NCI-H2107 treated with DMSO at 0.1 percent for 48 hours (cell line): ENCODE data around the gene FAM227B.
"Not testable (repeated sequence)": the region's sequence is repeated elsewhere in the genome, so short reads cannot be mapped to it uniquely, and the experiment has no call there.

Source experiments
- DNase-seq: peaks from one replicate; lab custom pipeline; 2025; ENCODE audit not compliant: unreplicated experiment; lab: John Stamatoyannopoulos, UW

Gene FAM227B

GRCh38 chr15:49441356-49441755 is 179.3 kb downstream of the FAM227B start:
- DNase-seq = no peak

DNA sequence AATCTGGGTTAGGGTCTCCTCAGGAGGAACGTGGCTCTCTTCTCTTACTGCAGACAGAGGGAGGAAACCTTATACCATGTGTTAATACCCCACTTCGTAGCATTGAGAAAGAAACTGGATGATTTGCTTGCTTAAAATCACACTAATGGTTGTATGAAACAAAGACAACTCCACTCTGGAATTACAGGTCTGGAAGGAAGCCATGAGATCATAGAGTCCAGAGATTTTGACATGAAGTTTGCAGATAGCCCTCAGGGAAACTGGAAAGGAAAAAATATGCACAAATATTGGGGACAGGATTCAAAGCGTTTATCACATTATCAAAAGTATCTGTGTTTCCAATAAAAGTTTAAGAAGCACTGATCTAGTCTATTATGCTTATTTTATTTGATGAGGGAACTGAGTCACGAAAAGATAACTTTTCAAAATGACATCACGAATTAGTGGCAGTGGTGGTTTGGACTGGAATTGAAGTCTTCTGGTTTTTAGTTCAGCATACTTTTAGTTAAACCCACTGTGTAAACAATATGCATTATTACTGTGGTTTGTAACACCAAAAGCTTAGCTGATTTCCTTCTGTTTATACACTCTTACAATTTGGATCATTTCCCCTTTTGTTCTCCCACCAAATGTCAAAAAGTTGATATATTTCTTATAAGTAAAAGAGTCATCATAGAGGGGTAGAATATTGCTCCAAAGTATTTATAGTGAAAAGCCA is 180.8 kb downstream of the FAM227B start:
- no peak for DNase-seq

DNA sequence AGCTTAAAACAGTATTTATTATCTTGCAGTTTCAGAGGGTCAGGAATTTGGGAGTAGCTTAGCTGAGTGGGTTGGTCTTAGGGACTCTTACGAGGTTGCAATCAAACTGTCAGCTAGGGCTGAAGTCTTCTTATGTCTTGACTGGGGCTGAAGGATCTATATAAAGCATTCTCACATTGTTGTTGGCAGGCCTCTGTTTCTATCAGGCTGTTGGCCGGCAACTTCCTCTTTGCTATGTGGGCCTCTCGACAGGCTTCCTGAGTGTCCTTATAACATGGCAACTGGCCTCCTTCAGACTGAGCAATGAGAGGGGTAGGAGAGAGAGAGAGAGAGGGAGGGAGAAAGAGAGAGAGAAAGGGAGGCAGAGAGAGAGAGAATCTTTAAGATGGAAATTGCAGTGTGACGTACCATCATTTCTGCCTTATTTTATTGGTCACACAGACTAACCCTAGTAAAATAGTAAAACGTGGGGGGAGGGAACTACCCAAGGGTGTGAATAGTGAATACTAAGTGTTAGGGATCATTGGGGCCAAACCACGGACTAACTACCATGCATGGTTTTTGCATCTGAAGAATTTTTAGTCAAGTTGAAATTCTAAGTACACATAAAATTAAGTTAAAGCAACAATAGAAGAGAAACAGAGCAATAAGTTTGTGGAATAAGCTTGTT is 181.5 kb downstream of the FAM227B start:
- DNase-seq = no peak

DNA sequence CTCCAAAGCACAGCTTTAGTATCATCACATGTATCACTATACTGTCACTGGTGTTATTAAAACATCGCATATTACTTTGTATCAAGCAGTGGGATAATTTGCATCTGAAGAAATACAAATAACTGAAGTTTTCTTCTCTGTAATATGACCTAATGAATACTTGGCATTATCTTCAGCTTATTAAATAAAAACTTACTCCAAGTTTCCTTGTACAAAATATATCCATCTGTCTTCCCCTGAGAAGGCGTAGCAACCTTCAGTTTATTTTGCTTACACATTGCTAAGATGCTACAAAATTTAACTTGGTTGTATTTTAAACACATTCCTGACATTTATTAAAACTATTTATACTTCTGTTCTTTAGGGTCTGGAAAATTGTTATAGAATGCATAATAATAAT is 183.9 kb downstream of the FAM227B start:
- no peak for DNase-seq

DNA sequence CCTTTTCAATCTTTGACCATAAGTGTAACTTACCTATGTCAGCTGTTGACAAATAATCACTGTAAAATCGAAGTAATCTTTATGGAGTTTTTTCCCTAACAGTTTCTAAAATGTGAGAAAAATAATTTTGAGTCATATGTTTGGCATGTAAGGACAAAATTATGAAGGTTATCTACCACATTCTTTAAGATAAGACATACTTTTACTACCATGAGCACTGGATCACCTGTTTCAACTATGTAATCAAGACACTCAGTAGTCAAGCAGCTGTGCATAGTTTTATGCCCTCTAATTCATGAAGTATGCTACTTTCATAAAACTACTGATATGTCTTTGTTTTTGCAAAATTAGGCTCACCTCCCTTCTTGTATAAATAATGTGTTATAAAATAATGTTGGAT is 185.4 kb downstream of the FAM227B start:
- no peak for DNase-seq

DNA sequence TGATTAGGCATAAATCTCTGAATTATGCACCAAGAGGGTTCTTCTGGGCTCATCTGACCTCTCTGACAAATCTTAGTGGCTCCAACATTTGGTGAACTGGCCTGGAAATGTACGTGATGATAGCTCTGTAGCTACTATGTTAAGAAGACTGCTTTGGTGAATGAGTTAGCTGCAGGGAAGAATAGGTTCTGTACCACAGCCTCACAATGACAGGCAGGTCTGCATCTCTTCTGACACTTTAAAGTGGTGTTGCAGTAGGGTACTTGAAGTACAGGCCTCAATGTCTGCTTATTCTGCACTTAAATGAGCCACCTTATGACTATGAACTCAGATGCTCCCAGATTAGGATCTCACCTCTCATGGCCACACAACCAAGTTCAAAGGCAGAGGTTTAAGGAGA is 190.6 kb downstream of the FAM227B start:
- DNase-seq = no peak

GRCh38 chr15:49428409-49429095 is 192.1 kb downstream of the FAM227B start:
- no peak for DNase-seq

- no peak for DNase-seq
These were observed 193.2 kb downstream of the FAM227B start for GRCh38 chr15:49427372-49427771.

- no peak for DNase-seq
These were observed 195.7 kb downstream of the FAM227B start for GRCh38 chr15:49424954-49425353.

GRCh38 chr15:49423901-49424550 is 196.6 kb downstream of the FAM227B start:
- no peak for DNase-seq

- no peak for DNase-seq
These were observed 197.6 kb downstream of the FAM227B start, which contains the start of gene FGF7 for GRCh38 chr15:49423021-49423420. Gene FGF7, plus strand, starts transcription at chr15:49423242. Its CDS starts 1,056 bp downstream, at chr15:49424298.

DNA sequence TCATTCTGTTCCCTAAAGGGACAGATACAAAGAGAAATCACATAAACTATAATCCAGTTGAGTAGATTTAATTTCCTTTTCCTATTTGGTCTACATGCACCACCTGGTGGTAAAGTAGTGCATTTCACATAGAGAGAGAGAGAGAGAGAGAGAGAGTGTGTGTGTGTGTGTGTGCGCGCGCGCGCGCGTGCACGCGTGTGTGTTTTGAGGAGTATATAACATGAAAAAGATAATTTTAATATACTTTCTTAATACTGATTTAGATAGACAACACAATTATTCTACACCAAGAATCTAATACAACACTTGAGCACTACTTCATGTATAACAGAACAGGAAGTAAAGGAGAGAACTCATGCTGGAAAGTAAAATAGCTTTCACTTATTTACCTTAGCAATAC is 198.6 kb downstream of the FAM227B start:
- DNase-seq = no peak

GRCh38 chr15:49418811-49419210 is 201.8 kb downstream of the FAM227B start:
- no peak for DNase-seq

DNA sequence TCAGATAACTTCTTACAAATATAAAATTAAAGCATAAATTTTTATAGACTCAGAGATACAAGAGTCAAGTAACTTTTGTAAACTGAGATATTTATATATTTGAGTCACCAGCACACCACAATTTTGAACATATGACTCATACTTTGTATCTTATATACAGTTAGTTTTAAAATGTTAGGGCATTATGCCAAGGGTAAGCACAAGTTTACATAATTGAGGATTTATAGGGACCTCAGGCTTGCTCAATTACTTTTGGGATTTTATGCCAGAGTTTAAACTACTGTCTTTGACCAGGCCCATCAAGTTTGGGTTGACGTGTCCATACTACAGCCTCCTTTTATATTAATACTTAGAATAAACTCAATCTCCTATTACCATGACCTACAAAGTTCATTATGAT is 205.0 kb downstream of the FAM227B start:
- no peak for DNase-seq

DNA sequence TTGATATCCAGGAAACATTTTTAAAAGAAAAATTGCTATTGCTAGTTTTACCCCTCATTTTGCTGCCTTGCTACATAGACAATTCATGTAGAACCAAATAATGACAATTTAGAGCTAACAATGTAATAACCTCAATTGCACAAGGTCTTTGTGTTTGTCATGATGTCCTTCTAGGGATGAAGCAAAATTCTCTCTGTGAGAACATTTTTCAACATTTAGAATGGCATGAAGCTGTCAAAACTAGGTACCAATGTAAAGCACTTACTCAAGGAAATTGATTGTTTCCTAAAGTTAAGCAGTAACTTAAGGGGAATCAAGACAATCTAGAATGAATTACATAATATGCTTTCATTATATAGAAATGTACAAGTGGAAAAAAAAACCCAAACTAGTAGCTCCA is 205.5 kb downstream of the FAM227B start:
- no peak for DNase-seq

DNA sequence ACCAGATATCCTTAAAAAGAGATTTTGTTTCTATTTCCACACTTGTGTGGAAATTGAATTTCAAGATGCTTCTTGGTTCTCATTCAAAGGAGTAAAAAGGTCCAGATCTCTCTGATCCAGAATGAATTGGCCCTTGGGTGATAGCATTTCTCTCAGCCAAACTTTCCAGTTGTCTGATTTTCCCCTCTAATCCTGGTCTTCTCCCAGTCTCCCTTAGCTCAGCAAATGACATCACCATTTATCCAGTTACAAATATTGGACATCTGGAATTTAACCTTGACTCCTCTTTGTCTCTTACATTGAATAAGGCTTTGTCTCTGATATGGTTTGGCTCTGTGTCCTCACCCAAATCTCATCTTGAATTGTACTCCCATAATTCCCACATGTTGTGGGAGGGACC is 207.8 kb downstream of the FAM227B start:
- no peak for DNase-seq

- DNase-seq = no peak
These were observed 210.0 kb downstream of the FAM227B start for GRCh38 chr15:49410641-49411040.

GRCh38 chr15:49406352-49407118 is 214.1 kb downstream of the FAM227B start:
- DNase-seq = no peak

DNA sequence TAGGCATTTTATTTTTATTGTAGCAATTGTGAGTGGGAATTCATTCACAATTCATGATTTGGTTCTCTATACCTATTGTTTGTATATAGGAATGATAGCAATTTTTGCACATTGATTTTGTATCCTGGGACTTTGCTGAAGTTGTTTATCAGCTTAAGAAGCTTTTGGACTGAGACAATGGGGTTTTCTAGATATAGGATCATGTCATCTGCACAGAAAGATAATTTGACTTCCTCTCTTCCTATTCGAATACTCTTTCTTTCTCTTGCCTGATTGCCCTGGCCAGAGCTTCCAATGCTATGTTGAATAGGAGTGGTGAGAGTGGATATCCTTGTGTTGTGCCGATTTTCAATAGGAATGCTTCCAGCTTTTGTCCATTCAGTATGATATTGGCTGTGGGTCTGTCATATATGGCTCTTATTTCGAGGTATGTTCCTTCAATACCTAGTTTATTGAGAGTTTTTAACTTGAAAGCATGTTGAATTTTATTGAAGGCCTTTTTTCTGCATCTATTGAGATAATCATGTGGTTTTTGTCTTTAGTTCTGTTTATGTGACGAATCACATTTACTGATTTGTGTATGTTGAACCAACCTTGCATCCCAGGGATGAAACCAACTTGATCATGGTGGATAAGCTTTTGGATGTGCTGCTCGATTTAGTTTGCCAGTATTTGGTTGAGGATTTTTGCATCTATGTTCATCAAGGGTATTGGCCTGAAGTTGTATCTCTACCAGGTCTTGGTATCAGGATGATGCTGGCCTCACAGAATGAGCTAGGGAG is 217.9 kb downstream of the FAM227B start:
- not testable (repeated sequence) for DNase-seq

DNA sequence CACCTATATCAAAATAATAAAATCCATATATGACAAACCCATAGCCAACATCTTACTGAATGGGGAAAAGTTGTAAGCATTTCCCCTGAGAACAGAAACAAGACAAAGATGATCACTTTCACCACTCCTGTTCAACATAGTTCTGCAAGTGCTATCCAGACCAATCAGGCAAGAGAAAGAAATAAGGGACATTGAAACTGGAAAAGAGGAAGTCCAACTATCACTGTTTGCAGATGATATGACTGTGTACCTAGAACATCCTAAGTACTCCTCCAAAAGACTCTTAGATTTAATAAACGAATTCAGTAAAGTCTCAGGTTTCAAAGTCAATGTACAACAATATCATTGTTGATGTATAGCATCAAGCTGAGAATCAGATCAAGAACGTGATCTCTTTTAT is 233.1 kb downstream of the FAM227B start:
- no peak for DNase-seq
